HepG2 (cell line): Measurements from ENCODE around the gene ZBTB47. TPM values are rescaled to one million over a fixed set of nuclear protein-coding genes. Genes with fewer than 3 reads are reported as not detected.

Experiments
- ATAC-seq: fragments of 200-7000 bp; cut with Tn5 transposase; 3 replicates; pipeline ENCODE4 v1.9.1; 2020; ENCODE audit warnings: mild to moderate bottlenecking, moderate library complexity
- BruUV-seq: library from RNA; stranded (reverse); fragments of 400-500 nt; replicated peaks from 2 replicates; lab custom pipeline; 2021; lab: Mats Ljungman, UMichigan
- CTCF ChIA-PET: fragments of 300-600 bp; formaldehyde crosslinking; extraction: SDS; loops from one replicate; lab custom pipeline; 2021; ENCODE audit warnings: low total read pairs, inconsistent platforms, low intra/inter-chr PET ratio; lab: Yijun Ruan, JAX
- POLR2A ChIA-PET: fragments of 350-600 bp; sonication (Branson Sonifier 250); formaldehyde crosslinking; loops from one replicate; lab custom pipeline; 2020; ENCODE audit warnings: antibody characterized with exemption, inconsistent platforms; lab: Yijun Ruan, JAX
- DNase-seq: peaks from one replicate; pipeline ENCODE4 v3.0.0-alpha.2; 2015; ENCODE audit warnings: low spot score
- FAIRE-seq: peaks from 3 replicates; lab custom pipeline; 2011; peaks lifted over from hg19 to GRCh38; lab: Jason Lieb, UNC
- H2AFZ ChIP-seq: one replicate; pipeline ENCODE4 v1.6.1; 2011; ENCODE audit warnings: low read length, inconsistent platforms
- H3K27ac ChIP-seq: fragments of 300-600 bp; 3 replicates; pipeline ENCODE4 v1.8.0; 2011; ENCODE audit warnings: mixed run types, mild to moderate bottlenecking, mixed read lengths, low read length, inconsistent platforms; ENCODE audit not compliant: insufficient read depth; ENCODE audit errors: extremely low read length
- H3K27me3 ChIP-seq, 2 experiments: fragments of 200-600 bp in 1 of 2; 2 replicates in 1 of 2; 3 replicates in 1 of 2; pipeline versions ENCODE4 v1.6.0 to v1.8.0; 2011; ENCODE audit warnings: low read length in 2 of 2, mild to moderate bottlenecking in 2 of 2, moderate library complexity in 2 of 2, inconsistent platforms in 1 of 2; ENCODE audit not compliant: insufficient read depth in 2 of 2, control insufficient read depth in 1 of 2
- H3K36me3 ChIP-seq, 2 experiments: fragments of 200-600 bp in 1 of 2; replicated peaks in 1 of 2; 2 replicates in 1 of 2; 3 replicates in 1 of 2; pipeline versions ENCODE4 v1.5.1 to v1.8.0; 2011; ENCODE audit warnings: low read length in 2 of 2, inconsistent platforms in 1 of 2; ENCODE audit not compliant: insufficient read depth in 2 of 2, control insufficient read depth in 1 of 2
- H3K4me1 ChIP-seq: 2 replicates; pipeline ENCODE4 v1.5.1; 2012; ENCODE audit warnings: low read length, inconsistent platforms; ENCODE audit not compliant: insufficient read depth
- H3K4me2 ChIP-seq: 2 replicates; pipeline ENCODE4 v1.6.0; 2011; ENCODE audit warnings: low read depth, low read length, inconsistent platforms
- H3K4me3 ChIP-seq, 3 experiments: fragments of 200-600 bp in 1 of 3; sonication (generic), shearing (Covaris generic) in 1 of 3; replicated peaks in 1 of 3; 2 replicates each; pipeline ENCODE4 v1.5.1; 2011 to 2016; ENCODE audit warnings: low read length in 3 of 3, inconsistent platforms in 2 of 3, low read depth in 2 of 3, mild to moderate bottlenecking in 2 of 3, control low read depth in 1 of 3, mixed read lengths in 1 of 3; ENCODE audit not compliant: insufficient read depth in 1 of 3
- H3K79me2 ChIP-seq: one replicate; pipeline ENCODE4 v1.6.1; 2011; ENCODE audit warnings: low read length, inconsistent platforms; ENCODE audit not compliant: insufficient read depth
- H3K9ac ChIP-seq: 2 replicates; pipeline ENCODE4 v1.6.0; 2011; ENCODE audit warnings: mild to moderate bottlenecking, low read depth, low read length, inconsistent platforms; ENCODE audit not compliant: insufficient read depth
- H3K9me3 ChIP-seq: 2 replicates; pipeline ENCODE4 v1.5.1; 2012; ENCODE audit warnings: mild to moderate bottlenecking, low read length
- H4K20me1 ChIP-seq: 2 replicates; pipeline ENCODE4 v1.6.0; 2011; ENCODE audit warnings: inconsistent platforms, mild to moderate bottlenecking, low read length, moderate library complexity; ENCODE audit not compliant: insufficient read depth
- ETV5 ChIP-seq: IDR thresholded peaks from 2 replicates; pipeline ENCODE4 v1.6.1; 2018; ENCODE audit warnings: missing biosample characterization, missing genetic modification reagents, inconsistent platforms, borderline replicate concordance
- HOXA7 ChIP-seq: sonication (generic); formaldehyde crosslinking; IDR thresholded peaks from 2 replicates; pipeline ENCODE4 v1.8.1; 2022; ENCODE audit warnings: mild to moderate bottlenecking, missing genetic modification reagents, moderate library complexity
- TCF12 ChIP-seq, 2 experiments: fragments of 450-650 bp in 1 of 2; sonication (generic) in 1 of 2; formaldehyde crosslinking in 1 of 2; IDR thresholded peaks; 2 replicates each; pipeline versions ENCODE4 v1.6.1 to v1.8.0; 2017 to 2022; ENCODE audit warnings: antibody characterized with exemption in 1 of 2, mild to moderate bottlenecking in 1 of 2, missing genetic modification reagents in 1 of 2, moderate library complexity in 1 of 2
- ZNF441 ChIP-seq: sonication (generic); formaldehyde crosslinking; IDR thresholded peaks from 2 replicates; pipeline ENCODE4 v1.7.0; 2021; ENCODE audit warnings: missing genetic modification reagents, borderline replicate concordance
- ZNF772 ChIP-seq: sonication (generic); formaldehyde crosslinking; IDR thresholded peaks from 2 replicates; pipeline ENCODE4 v1.5.0; 2020; ENCODE audit warnings: mild to moderate bottlenecking, missing genetic modification reagents
- WGBS: methylation state at CpG from one replicate; pipeline ENCODE4 v1.1.6; 2017; ENCODE audit warnings: low lambda C conversion rate; 5-methylcytosine and 5-hydroxymethylcytosine counted together
- in situ Hi-C: cut with HindIII; loops from 2 replicates; pipeline ENCODE4 v1.10.0; 2017; ENCODE audit warnings: low pct_unique_long_range_greater_than_20kb; ENCODE audit not compliant: extremely low pct_ligation_motif_present
- intact Hi-C: fragments of 100-400 bp; cut with micrococcal nuclease; formaldehyde crosslinking; loops from one replicate; pipeline ENCODE4 v1.10.0; 2022; ENCODE audit not compliant: unreplicated experiment
- polyA plus RNA-seq, 8 experiments: library from polyadenylated mRNA; depleted of rRNA in 3 of 8; stranded (reverse) in 7 of 8; unstranded in 1 of 8; fragments of >200 nt; fragmentation: Illumina TruSeq in 4 of 8; extraction: Trizol in 4 of 8; gene quantifications; 2 replicates each; pipeline versions ENCODE4 v1.2.1 to v1.2.3, GENCODE V29; 2011 to 2016; ENCODE audit warnings: low read depth in 4 of 8, missing spikeins in 1 of 8, mixed read lengths in 1 of 8; ENCODE audit not compliant: insufficient read depth in 1 of 8
- total RNA-seq, 5 experiments: library from RNA; depleted of rRNA; stranded (reverse); fragments of >200 nt; fragmentation: Illumina TruSeq; extraction: Trizol; gene quantifications; 2 replicates each; pipeline ENCODE4 v1.2.3, GENCODE V29; 2016; ENCODE audit warnings: low read depth in 1 of 5
- TF ChIP-seq, protein P1 (sequence below): IDR thresholded peaks from 2 replicates; pipeline ENCODE4 v1.6.1; 2016; ENCODE audit warnings: low read depth, missing genetic modification reagents, missing compliant biosample characterization

The ZBTB47 gene
- total and polyA plus RNA-seq, 2 of the 13 experiments (the other 11 are each of a cell fraction or from before 2014, with no cell fraction given), result 1.5 to 3.1 TPM

DNA sequence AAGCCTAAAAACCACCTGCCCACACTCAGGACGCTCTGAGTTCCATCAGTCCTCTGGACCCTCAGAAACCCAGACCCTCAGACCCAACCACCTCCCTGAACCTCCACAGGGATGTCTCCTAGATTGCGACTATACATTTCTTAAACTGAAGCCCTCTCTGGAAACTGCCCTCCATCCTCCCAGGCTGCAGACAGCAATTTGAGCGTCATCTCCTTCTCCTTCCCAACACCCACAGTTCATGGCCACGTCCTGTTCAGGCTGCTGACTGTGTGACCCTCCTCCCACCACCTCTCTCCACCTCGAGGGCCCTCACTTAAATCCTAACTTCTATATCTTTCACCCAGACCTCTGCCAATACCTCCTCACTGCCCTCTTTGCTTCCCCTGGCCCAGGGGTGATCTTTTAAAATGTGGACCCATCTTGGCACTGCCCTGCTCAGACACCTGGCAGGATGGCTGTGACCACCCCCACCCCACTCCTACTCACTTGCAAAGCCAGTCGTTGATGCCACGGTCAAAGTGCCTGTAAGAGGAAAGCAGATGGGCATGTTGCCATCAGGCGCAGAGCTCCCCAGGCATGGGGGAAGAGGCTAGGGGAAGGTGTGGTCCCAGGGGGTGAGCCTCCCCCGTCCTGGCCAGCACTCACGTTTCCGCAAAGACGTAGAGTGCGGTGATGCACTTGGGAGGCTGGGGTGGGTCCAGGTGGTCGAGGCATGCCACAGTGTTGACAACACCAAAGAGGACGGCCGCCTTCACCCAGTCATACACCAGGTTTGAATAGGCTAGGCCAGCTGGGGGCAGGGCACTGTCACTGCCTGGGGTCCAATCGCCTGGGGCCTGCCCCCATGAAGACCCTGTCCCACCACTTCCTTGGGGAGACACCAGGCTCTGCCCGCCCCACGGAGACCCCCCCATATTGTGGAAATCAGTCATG is 43.1 kb downstream of the ZBTB47 start:
- Histone ChIP-seq H3K4me2 (no peak overlapping the region), H3K27me3 (peaks cover 6 to 27% of the 10 kb centered on the region in 2 experiments; a peak in 4 of 5 replicates), H3K79me2 (no peaks in the 10 kb centered on the region), H3K9ac (no peak overlapping the region), H3K4me3 (no peak overlapping the region), H3K27ac (no peak overlapping the region), H2AFZ (no peak overlapping the region), H3K36me3 (no peaks in the 10 kb centered on the region), H4K20me1 (no peaks in the 10 kb centered on the region), H3K4me1 (no peaks in the 10 kb centered on the region), H3K9me3 (no peaks in the 10 kb centered on the region)
- BruUV-seq, result no TSS peak
- ATAC-seq, result no peak
- ChIA-PET CTCF (no interaction called here), POLR2A (no interaction called here)
- in situ Hi-C loops (no loop called here), intact Hi-C loops (no loop called here)
- 38% methylated on average over 14 of the region's 19 CpGs for WGBS
- DNase-seq, result no peak
- TF ChIP-seq ZNF772 (CRISPR knock-in tag) (no peak), ETV5 (CRISPR knock-in tag) (no peak), HOXA7 (CRISPR knock-in tag) (no peak), ZNF441 (CRISPR knock-in tag) (no peak), TCF12 (IDR thresholded peaks at IDR 0.05) (no peak), TCF12 (CRISPR knock-in tag; IDR thresholded peaks at IDR 0.05) (no peak)
- TF ChIP-seq, protein P1, sequence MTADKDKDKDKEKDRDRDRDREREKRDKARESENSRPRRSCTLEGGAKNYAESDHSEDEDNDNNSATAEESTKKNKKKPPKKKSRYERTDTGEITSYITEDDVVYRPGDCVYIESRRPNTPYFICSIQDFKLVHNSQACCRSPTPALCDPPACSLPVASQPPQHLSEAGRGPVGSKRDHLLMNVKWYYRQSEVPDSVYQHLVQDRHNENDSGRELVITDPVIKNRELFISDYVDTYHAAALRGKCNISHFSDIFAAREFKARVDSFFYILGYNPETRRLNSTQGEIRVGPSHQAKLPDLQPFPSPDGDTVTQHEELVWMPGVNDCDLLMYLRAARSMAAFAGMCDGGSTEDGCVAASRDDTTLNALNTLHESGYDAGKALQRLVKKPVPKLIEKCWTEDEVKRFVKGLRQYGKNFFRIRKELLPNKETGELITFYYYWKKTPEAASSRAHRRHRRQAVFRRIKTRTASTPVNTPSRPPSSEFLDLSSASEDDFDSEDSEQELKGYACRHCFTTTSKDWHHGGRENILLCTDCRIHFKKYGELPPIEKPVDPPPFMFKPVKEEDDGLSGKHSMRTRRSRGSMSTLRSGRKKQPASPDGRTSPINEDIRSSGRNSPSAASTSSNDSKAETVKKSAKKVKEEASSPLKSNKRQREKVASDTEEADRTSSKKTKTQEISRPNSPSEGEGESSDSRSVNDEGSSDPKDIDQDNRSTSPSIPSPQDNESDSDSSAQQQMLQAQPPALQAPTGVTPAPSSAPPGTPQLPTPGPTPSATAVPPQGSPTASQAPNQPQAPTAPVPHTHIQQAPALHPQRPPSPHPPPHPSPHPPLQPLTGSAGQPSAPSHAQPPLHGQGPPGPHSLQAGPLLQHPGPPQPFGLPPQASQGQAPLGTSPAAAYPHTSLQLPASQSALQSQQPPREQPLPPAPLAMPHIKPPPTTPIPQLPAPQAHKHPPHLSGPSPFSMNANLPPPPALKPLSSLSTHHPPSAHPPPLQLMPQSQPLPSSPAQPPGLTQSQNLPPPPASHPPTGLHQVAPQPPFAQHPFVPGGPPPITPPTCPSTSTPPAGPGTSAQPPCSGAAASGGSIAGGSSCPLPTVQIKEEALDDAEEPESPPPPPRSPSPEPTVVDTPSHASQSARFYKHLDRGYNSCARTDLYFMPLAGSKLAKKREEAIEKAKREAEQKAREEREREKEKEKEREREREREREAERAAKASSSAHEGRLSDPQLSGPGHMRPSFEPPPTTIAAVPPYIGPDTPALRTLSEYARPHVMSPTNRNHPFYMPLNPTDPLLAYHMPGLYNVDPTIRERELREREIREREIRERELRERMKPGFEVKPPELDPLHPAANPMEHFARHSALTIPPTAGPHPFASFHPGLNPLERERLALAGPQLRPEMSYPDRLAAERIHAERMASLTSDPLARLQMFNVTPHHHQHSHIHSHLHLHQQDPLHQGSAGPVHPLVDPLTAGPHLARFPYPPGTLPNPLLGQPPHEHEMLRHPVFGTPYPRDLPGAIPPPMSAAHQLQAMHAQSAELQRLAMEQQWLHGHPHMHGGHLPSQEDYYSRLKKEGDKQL (CRISPR knock-in tag), result no peak
- FAIRE-seq, result no peak
